Measurements from ENCODE around the gene HECW1.

HECW1 gene

DNA sequence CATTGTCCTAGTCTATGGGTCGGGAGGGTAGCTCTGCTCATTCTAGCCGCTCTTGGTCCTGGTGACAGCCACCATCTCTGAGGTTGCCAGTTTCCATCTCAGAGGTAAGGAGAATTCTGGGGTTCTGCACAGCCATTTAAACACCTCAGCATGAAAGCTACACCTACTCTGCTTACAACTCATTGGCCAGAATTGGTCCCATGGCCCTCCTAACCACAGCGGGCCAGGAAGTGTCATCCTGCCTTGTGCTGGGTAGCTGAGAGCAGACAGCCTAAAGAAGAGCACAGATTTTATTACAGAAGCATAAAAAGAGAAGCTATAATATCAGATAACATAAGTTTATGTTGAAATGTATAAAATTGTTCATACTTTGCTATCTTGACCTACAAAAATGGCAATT is 152.7 kb downstream of the HECW1 start:
- DNase-seq (ENCODE audit: low spot score), result no peak

DNA sequence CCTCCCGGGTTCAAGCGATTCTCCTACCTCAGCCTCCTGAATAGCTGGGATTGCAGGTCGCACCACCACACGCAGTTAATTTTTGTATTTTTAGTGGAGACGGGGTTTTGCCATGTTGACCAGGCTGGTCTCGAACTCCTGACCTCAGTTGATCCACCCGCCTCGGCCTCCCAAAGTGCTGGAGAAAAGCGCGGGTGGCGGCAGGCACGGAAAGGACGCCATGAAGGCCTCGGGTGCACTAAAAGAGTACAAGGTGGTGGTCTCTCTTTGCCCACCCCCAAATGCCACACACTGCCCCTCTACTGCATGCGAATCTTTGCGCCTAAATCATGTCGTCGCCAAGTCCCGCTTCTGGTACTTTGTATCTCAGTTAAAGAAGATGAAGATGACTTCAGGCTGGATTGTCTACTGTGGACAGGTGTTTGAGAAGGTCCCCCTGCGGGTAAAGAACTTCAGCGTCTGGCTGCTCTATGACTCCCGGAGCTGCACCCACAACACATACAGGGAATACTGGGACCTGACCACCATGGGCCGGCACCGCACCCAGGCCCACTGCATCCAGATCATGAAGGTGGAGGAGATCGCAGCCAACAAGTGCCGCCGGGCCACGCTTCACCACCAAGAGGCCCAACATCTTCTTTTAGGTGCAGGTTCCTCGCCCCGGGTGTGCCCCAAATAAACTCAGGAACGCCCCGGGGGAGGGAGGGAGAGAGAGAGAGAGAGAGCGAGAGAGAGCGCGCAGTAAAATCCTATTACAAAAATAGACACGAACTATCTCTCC is 161.7 kb downstream of the HECW1 start:
- DNase-seq (ENCODE audit: low spot score), result no peak

DNA sequence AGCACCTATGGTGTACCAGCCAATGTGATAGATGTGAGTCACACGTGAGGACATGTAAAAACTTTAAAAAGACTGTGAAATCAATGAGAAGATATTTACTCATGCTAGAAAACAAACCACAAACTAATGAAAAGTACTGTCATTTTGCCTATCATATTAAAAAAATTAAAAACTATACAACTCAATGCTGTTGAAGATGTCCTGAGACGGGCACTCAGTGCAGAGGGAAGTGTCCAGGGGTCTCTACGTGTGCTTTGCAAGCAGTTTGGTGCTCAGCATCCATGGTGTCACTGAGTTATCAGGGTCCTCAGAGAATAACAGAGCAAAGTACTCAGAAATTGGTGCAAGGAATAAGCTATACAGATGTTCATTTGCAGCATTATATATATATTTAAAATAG is 162.3 kb downstream of the HECW1 start:
- DNase-seq (ENCODE audit: low spot score), result no peak

DNA sequence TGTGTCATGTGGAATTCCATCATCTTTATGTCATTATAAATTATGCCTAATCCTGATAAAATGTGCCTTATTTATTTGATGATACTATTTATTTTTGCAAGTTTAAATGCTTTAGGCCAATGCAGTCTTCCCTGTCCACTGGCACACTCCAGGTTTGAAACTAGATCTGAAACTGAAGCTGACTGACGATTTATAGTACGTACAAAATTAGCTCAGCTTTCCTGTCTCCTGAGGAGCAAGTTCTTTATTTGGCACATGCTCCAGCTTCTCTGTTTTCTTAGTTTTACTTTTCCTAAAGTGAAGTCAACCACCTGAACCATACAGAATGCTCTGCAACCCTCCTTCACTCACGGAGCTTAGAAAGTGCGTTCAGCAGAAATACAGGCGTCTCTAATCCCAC is 164.1 kb downstream of the HECW1 start:
- DNase-seq (ENCODE audit: low spot score), result no peak

DNA sequence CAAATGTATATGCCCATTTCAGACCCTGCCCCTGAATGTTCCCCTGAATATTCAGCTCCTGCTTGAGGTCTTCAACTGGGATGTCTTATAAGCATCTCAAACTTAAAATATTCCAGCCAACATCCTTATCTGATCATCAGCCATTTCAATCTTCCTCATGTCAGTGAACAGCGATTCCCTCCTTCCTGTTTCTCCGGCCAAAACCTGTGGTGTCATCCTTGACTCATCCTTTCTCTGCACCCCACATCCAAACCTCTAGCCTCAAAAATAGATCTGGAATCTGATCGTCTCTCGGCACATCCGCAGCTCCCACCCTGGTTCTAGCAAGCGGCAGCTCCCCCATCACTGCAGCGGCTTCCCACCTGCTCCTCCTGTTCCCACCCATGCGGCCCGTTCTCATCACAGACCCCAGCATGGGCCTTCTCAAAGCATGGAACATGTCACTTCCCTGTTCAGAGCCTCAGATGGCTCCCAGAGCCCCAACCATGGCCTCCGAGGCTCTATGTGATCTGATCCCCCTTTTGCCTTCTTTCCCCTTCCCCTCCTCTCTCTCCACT is 165.7 kb downstream of the HECW1 start:
- no peak for DNase-seq (ENCODE audit: low spot score)

DNA sequence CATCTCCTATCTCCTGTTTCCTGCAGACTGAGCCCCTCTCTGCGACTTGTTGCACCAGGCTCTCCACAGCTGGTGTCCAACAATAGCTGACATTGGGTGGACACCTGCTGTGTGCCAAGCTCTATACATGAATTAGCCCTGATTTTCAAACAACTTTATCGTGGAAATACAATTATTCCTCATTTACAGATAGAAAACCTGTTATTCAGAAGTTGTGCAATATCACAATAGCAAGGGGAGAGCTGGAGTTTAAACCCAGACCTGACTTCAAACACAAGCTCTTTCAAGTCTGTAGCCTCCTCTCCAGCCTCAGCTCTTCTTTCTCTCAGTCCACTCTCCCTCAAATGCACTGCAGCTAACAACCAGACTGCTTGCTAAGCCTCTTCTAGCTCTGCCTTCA is 168.8 kb downstream of the HECW1 start:
- DNase-seq (ENCODE audit: low spot score), result no peak

DNA sequence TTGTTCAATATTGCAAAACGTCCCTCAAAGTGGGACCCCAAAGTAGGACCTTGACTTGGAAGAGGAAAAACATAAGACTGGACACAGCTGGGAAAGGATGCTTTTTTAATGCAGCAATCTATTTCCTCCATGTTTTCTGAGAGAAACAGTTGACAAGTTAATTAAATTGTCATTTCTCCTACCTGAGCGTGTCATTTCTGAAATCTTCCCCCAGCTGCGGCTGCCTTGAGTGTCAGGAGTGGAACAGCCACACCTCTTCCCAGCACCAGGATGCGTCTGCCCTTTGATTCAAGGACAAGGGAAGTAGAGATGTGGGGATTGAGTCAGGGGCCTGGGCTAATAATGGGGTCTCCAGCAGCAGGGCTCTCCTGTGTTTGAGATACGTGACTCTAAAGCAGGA is 171.3 kb downstream of the HECW1 start:
- DNase-seq (ENCODE audit: low spot score), result no peak

DNA sequence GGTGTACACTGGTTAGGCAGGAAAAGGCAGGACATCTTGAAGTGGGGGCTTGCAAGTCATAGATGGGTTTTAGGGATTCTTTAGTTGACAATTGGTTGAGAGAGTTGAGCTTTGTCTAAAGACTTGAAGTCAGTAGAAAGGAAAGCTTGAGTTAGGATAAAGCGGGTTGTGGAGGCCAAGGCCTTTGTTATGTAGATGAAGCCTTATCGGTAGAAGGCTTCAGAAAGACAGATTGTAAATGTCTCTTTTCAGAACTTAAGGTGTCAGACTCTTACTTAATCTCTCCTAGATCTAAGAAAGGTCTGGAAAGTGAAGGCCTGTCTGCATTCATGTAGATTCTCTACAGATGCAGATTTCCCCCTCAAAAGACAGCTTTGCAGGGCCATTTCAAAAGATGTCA is 177.4 kb downstream of the HECW1 start:
- DNase-seq (ENCODE audit: low spot score), result no peak

DNA sequence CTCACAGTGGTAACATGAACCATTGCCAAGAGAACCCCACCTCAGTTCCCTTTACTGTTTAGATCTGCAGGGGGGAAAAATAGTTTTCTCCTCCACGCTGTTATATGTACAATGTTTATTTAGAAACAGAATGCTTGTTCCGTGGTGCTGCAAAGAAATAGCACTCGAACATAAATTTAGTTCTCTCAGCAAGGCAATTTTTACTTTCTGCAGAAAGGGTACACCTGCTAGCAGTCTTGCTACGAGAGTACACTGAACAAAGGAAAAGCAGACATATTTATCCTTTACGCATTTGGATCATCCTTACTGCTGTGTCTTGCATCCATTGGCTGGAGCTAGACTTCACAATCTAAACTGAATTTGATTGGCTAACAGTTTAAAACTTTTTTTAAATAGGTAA is 178.5 kb downstream of the HECW1 start:
- no peak for DNase-seq (ENCODE audit: low spot score)

DNA sequence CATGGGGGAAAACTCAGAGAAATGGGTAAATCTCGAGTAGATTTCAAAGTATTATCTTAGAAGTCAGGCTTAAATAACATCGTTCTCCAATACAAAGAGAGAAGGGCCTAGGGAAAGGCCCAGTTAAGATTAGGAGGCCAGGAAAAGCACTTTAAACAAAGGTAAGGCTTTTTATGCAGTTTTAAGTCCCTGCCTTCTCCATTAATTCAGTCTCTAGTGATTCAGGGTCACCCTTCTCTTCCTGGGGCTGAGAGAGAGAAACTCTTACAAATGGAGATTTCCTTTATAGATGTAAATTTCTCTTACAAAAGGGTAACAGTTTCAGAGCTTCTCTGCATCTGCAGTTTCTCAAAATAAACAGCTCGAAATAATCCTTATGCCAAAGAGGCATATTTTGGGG is 179.3 kb downstream of the HECW1 start:
- DNase-seq (ENCODE audit: low spot score), result no peak

DNA sequence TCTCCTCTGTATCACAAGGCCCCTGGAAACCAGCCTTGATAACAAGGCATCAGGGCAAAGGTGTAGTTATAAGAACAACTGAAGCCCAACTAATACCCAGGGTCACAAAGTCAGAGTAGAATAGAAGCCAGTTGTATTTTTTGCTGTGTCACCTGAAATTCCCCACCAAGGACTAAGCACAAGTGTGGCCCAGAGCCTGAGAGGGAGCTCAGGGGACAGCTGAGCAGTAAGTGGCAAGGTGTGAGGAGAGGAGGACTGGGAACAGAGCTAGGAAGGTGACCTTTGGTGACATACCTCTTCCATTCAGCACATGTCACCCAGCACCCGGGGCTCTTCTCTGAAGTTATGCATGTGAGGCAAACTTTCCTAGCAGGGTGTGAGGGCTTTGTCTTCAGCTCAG is 179.9 kb downstream of the HECW1 start:
- DNase-seq (ENCODE audit: low spot score), result no peak

DNA sequence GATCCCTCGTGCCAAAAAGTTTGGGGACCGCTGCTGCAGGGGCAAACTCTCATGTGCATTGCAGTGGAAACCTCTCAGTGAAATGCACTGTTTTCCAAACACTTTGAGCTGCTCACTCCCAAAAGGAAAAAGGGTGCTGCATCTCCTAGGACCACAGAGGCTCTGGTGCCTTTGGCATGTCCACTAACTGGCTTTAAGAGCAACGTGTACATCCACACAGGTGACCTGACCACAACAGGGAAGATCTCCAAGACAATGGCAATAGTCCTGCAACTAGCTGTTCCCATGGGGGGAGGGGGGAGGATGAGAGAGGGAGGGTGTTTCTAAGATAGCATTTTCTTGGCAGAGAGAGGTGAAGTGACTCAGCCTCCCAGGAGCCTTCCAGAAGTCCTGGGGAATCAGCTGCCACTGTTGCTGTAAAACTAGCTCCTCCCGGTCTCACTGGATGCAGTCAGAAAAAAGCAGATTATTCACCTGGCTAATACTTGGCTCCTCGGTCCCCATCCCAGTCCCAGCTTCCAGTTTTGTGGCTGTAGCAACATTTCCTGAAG is 181.7 kb downstream of the HECW1 start:
- DNase-seq (ENCODE audit: low spot score), result no peak

DNA sequence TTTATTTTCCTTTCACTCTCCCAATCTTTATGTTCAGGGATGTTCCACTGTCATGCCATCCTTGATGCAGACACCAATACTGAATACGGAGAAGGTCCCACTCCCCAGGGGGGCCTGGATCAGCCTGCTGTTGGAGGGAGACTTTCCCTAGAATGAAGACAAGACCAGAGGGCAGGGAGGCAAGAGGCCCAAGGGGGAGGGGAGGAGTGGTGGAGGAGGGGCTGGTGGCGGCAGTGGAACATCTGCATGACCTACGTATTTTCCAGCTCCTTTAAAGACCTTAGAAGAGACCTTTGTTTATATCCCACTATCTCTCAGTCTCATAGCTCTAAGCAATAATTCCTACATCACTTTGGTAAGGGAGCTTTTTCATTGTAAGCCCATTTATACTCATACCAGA is 183.0 kb downstream of the HECW1 start:
- no peak for DNase-seq (ENCODE audit: low spot score)

DNA sequence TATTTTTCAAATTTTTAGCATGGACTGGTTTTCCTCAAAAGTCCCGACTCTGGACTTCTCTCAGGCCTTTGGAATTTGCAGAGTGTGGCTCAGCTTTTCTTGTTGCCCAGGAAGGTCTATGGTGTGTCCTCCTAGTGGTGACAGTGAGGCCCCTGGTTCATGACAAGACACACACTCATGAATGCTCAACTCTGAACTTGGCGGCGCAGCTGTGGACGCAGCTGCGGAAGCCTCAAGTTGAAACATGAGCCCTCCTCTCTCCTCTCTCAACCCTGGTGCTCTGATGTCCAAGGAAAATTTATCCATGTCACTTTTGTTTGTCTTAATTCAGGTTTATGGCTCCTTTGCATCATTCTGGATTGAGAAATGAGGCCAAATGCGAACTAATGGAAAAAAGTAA is 183.9 kb downstream of the HECW1 start:
- DNase-seq (ENCODE audit: low spot score), result no peak

DNA sequence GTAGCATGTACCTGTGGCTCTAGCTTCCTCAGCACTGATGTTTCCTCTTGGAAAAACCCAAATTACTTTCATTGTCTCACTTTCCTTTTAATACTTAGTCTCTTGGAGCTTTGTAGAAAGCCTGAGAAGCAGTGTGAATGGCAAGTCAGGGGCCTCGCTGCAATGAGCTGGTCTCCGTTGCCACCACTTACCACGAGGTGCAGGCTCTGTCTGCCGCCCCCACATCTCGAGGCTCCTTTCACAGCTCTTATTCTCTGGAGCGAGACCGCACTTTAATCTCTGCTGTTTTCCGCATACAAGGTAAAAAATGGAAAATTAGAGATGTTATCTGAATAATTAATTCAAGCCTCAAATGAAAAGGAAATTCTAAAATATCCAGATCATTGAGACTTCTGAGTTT is 186.2 kb downstream of the HECW1 start:
- DNase-seq (ENCODE audit: low spot score), result no peak

DNA sequence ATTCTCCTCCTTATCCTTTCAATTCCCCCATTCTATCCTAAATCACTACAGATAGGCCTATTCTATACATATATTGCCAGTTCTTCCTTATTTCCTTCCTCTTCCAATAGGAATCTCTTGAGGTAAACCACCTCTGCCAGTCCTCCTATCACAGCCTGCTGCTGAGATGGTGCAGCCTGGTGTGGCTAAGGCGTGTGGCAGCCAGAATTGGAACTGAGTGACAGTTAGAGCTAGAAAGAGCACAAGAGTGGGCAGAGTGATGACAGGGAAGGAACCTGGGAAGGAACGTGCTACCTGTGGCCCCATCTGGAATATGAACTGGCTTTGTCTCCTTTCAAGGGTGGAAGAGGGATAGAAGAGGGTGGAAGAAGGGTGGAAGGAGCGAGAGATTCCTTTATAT is 187.7 kb downstream of the HECW1 start:
- no peak for DNase-seq (ENCODE audit: low spot score)

DNA sequence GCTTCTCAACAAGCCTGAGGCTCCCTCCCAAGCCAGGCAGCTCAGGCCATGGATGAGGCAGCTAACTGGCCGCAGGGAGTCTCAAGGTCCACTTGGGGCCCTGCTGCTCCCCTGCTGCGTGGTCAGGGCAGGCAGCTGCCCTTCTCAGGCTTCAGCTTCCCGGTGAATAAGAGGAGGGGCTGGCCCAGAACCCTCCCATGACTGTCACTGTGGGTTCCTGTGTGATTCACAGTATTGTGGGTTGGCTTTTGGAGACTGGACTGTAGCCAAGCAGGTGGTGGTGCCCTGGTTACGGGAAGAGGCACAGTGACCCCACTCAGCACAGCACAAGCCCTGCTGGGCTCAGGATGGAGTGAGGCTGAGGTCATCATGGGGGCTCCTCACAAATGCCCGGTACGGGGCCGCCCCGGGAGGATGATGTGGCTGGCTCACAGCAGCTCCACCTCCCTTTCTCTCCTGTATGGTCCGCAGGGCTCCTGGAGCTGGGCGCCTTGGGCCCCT is 189.8 kb downstream of the HECW1 start:
- DNase-seq (ENCODE audit: low spot score), result no peak

DNA sequence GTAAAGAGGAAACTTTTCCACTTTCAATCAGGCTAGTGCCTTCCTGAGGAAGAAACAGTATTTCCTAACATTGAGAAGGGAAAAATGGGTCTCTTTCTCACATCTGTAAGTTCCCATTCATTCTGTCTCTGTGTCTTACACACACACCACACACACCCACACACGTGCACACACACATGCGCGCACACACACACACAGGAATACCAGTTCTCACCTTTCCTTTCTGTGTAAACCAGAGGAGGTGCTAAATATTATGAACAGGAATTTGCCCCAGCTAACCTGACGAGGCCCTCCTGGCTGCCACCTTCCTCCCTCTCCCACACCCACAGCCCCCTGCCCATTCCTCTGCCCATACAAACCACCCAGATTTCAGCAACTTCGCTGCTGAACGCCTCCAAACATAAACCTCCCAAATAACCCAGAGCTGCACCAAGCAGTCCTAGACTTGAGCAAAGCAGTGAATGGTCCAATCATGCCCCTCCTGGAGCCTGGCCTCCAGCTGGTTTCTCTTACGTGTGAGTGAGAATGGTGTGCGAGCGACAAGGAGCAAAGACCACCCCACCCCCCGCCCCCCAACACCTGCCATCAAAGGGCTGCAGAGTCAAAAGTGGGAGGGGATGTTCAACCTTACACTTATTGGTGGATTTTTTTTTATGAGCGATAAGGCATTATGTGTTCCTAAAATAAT is 190.5 kb downstream of the HECW1 start:
- DNase-seq (ENCODE audit: low spot score), result no peak

DNA sequence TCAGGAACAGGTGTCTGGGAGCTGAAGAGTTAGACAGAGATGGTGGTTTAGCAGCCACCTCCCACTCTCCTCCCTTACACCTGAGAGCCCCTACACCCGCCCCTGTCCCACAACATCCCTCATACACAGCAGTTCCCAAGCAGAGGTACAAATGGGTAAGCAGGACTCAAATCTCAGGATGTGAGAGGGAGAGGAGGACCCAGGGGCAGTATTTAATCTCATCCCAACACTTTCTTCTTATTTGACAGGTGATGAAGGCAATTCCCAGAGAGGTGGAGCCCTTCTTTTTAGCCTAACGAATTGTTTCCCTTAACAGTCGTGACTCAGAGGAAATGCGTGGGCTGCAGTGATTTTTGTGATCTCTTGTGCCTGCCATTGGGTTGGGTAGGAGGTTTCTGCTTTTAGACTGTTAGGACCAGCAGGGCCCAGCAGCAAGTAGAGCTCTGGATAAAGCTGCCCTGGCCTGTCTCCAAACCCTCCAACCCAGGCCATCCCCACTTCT is 191.3 kb downstream of the HECW1 start:
- no peak for DNase-seq (ENCODE audit: low spot score)

DNA sequence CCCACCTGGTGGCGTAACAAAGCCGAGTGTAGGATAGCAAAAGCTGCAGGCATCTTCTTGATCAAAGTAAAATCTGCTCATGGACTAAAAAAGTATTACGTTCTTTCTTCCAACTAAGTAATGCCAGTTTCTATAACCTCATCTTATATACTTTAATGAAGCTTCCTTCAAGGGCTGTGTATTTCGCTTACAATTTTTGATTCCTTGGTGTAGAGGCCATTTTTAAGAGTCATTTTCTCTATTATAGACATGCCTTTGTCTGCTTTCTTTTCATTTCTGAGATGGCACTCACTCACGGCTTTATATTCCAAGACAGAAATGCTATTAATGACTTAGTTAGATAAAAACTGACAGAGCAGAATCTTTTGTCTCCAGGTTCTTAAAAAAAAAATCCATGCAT is 194.0 kb downstream of the HECW1 start:
- DNase-seq (ENCODE audit: low spot score), result no peak

DNA sequence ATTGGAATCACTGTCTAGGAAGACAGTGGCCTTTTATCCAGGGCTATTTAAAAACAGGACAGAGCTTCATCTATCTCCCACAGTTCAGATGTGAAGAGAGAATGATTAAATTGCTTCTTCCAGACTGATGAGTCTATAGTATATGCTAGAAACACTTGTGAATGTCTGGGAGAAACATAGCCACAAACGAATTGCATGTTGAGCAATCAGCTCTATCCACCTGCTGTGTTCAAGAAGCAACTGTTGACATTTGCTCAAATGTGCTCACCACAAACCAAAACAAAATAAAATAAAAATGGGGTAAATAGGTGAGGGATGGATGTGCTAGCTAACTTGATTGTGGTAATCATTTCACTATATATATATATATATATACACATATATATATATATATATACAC is 195.1 kb downstream of the HECW1 start:
- no peak for DNase-seq (ENCODE audit: low spot score)

DNA sequence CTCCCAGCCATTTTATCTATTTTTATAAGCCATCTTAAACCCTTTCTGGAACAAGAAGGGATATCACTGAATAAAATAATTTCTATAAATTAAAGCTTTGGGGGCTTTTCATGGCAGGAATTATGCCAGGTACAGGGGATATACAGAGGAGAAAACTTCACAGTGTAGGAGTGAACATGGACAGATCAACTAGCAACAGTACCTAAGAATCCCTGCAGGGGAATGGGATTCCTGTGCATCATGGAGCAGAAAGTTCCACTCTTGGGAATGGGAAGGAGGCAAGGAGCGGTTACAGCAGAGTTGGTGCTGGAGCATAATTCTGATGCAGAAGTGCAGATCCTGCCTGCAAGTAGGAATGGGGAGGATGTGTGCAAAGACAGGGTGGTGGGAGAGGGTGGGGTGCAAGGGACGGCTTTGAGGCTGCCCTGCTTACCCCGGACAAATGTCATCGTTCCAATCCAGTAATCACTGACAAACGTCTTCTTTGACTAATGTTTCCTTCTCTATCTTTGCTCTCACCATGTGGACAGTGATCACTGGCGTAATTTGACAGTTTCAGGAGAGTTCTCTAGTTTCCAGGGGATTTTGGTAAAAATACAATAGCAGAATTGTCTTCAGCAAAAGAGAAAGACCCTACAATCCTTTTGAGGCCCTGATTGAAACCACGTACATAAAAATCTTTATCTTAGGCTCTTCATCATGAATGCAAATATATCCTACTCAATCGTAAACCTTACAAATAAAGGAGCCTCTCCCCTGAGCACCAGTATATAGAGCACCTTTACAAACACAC is 196.7 kb downstream of the HECW1 start:
- no peak for DNase-seq (ENCODE audit: low spot score)
